GM12891 (cell line): ENCODE data around the gene SLC8A2.

ENCODE experiments used
- PAX5 ChIP-seq: IDR thresholded peaks from 2 replicates; pipeline ENCODE4 v1.6.1; 2011; ENCODE audit warnings: low read length, moderate library complexity, mild to moderate bottlenecking; ENCODE audit not compliant: insufficient read depth, severe bottlenecking
- POLR2A ChIP-seq: IDR thresholded peaks from 2 replicates; pipeline ENCODE4 v1.6.1; 2011; ENCODE audit warnings: low read depth, low read length, control low read depth
- POLR2AphosphoS5 ChIP-seq: IDR thresholded peaks from 2 replicates; pipeline ENCODE4 v1.6.1; 2011; ENCODE audit warnings: low read depth, low read length, control low read depth
- SPI1 ChIP-seq: IDR thresholded peaks from 2 replicates; pipeline ENCODE4 v1.6.1; 2011; ENCODE audit warnings: low read depth, low read length, control low read depth
- TAF1 ChIP-seq: IDR thresholded peaks from 2 replicates; pipeline ENCODE4 v1.6.1; 2011; ENCODE audit warnings: low read depth, low read length, control low read depth

DNA sequence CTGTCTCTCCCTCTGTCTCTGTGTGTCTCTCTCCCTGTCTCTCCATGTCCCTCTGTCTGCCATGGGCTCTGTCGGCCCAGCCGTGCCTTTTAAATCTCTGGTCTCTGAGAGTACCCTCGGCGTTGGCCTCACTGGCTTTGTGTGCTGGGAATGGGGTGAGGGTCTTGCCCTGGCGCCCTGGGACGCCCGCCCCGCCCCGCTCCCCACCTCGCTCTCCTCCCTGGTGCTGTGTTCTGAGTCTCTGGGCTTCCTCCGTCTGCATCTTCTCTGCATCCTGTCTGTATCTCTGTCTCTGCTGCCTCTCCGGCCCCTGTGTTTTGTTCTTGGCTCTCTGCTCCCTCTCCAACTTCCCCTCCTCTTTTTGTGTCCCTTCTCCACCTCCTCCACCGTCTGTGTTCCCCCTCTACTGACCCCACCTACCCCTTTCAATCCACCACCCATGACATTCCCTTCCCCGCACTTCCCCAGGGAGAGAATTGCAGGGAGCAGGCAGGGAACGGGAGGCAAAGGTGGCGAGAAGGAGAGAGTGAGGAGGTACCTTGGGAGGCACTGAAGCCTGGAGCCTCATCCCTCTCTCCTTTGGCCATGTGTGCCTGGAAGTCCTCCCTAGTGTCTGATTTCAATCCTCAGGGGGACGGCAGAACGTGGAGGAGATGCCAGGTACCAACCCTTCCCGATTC is 48.4 kb downstream of the SLC8A2 start:
- TF ChIP-seq POLR2AphosphoS5 (no peak), SPI1 (no peak), POLR2A (no peak), TAF1 (no peak), PAX5 (no peak)
